Karpas-422 (cell line): ENCODE measurements around the gene TRIM40. TPM values are rescaled to one million over a fixed set of nuclear protein-coding genes. Genes with fewer than 3 reads are reported as not detected.
"Not testable (repeated sequence)": the region's sequence is repeated elsewhere in the genome, so short reads cannot be mapped to it uniquely, and the experiment has no call there.

Experiments
- DNase-seq: peaks from one replicate; pipeline ENCODE4 v3.0.0-alpha.2; 2015
- H2AFZ ChIP-seq: fragments of 200-600 bp; sonication (generic); 2 replicates; pipeline ENCODE4 v1.6.1; 2014; ENCODE audit warnings: antibody characterized with exemption, low read length, mixed read lengths
- H3K27ac ChIP-seq: fragments of 200-600 bp; sonication (generic); 2 replicates; pipeline ENCODE4 v1.5.1; 2014; ENCODE audit warnings: mild to moderate bottlenecking, low read length, moderate library complexity
- H3K27me3 ChIP-seq: fragments of 200-600 bp; sonication (generic); 2 replicates; pipeline ENCODE4 v1.6.1; 2014; ENCODE audit warnings: low read length, mixed read lengths
- H3K36me3 ChIP-seq: fragments of 200-600 bp; sonication (generic); 2 replicates; pipeline ENCODE4 v1.6.1; 2014; ENCODE audit warnings: low read length, mixed read lengths; ENCODE audit not compliant: insufficient read depth
- H3K4me1 ChIP-seq: fragments of 200-600 bp; sonication (generic); 2 replicates; pipeline ENCODE4 v1.6.1; 2014; ENCODE audit warnings: mild to moderate bottlenecking, low read length, mixed read lengths
- H3K4me2 ChIP-seq: fragments of 200-600 bp; sonication (generic); 2 replicates; pipeline ENCODE4 v1.6.1; 2014; ENCODE audit warnings: low read length, low read depth, mild to moderate bottlenecking; ENCODE audit not compliant: poor library complexity, severe bottlenecking
- H3K4me3 ChIP-seq: fragments of 200-600 bp; sonication (generic); 2 replicates; pipeline ENCODE4 v1.5.1; 2014; ENCODE audit warnings: mild to moderate bottlenecking, antibody characterized with exemption, low read length, mixed read lengths
- H3K79me2 ChIP-seq: fragments of 200-600 bp; sonication (generic); 2 replicates; pipeline ENCODE4 v1.6.1; 2014; ENCODE audit warnings: mild to moderate bottlenecking, low read length, mixed read lengths
- H3K9ac ChIP-seq: fragments of 200-600 bp; sonication (generic); 2 replicates; pipeline ENCODE4 v1.6.0; 2014; ENCODE audit warnings: low read length
- H3K9me2 ChIP-seq: fragments of 200-600 bp; sonication (generic), shearing (Covaris generic); replicated peaks from 2 replicates; pipeline ENCODE4 v1.6.0; 2014; ENCODE audit warnings: mild to moderate bottlenecking, low read length, moderate library complexity; ENCODE audit not compliant: insufficient read depth
- H3K9me3 ChIP-seq: fragments of 300-700, 200-600 bp; sonication (generic); 2 replicates; pipeline ENCODE4 v1.6.1; 2014; ENCODE audit warnings: low read length, mixed read lengths
- H4K20me1 ChIP-seq: fragments of 200-600 bp; sonication (generic); 2 replicates; pipeline ENCODE4 v1.6.1; 2014; ENCODE audit warnings: mild to moderate bottlenecking, antibody characterized with exemption, low read length, low read depth; ENCODE audit not compliant: insufficient read depth
- total RNA-seq: library from RNA; depleted of rRNA; stranded (reverse); fragments of >200 nt; shearing (Covaris generic); gene quantifications from 2 replicates; pipeline ENCODE4 v1.2.3, GENCODE V29; 2014; ENCODE audit warnings: low replicate concordance

TRIM40 gene
- total RNA-seq, 1 experiment from 2014 or later, result not detected

DNA sequence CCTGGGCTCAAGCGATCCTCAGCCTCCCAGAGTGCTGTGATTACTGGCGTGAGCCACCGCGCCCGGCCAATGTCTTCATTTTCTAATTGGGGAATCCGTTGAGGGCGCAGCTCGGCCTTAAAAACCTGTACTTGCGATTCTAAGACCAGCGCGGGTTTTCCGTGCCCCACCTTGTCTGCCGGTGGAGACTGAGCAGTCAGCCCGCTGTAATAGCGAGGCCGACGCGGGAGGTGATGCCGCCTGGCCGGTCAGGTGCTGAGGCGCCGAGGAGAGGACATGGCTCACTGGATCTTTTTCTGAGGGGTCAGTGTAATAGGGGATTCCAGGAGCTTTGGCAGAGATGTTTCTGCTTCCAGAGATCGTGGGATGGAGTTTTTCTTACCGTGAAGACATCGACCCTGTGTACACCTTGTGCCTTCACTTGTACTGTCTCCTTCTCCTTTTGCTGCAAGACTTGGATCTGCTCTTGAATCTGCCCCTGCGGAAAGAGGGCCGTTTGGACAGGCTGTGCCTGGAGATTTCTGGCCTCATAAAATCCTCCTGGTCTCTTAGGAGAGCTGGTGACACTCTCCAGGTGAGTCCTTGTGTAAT, 24.6 kb upstream of the TRIM40 start:
- Histone ChIP-seq H3K9me3 (no peaks in the 10 kb centered on the region), H2AFZ (no peak overlapping the region), H3K27me3 (no peaks in the 10 kb centered on the region), H3K4me3 (no peak overlapping the region), H3K4me2 (no peak overlapping the region), H3K9ac (no peak overlapping the region), H3K79me2 (no peaks in the 10 kb centered on the region), H3K27ac (no peak overlapping the region), H3K9me2 (no peaks in the 10 kb centered on the region), H3K4me1 (0 out of 2 replicates have a peak, but pooled peaks cover 4% of the 10 kb centered on the region), H3K36me3 (no peaks in the 10 kb centered on the region), H4K20me1 (no peaks in the 10 kb centered on the region)
- DNase-seq, result no peak

DNA sequence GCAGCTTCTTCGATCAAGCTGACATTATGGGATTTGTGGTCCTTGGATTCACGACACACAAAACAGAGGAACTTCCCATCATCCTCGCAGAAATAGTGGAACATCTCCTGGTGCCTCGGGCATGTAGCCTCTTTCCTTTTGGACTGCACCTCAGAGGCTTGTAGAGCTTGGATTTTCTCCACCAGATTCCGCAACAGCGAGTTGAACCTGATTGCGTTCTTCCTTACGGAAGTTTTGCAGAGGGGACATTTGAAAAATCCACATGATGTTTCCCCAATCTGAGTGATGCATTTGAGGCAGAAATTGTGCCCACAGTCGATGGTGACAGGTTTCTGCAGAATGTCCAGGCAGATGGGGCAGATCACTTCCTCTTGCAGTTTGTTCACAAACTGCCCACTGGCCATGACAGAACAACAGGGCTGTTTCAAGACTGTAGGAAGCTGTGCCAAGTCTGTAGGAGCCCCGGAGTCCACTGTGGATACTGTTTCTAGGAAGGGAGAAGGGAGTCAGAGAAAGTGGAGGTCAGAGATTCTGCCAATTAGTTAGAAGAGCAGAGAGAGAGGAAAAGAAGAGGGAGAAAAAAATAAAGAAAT, 23.4 kb upstream of the TRIM40 start:
- Histone ChIP-seq H3K27ac (no peak overlapping the region), H3K4me1 (0 out of 2 replicates have a peak, but pooled peaks cover 4% of the 10 kb centered on the region), H3K36me3 (no peaks in the 10 kb centered on the region), H3K79me2 (no peaks in the 10 kb centered on the region), H3K4me2 (no peak overlapping the region), H4K20me1 (no peaks in the 10 kb centered on the region), H2AFZ (no peak overlapping the region), H3K9me2 (no peaks in the 10 kb centered on the region), H3K9ac (no peak overlapping the region), H3K9me3 (no peaks in the 10 kb centered on the region), H3K4me3 (no peak overlapping the region), H3K27me3 (no peaks in the 10 kb centered on the region)
- DNase-seq, result no peak

DNA sequence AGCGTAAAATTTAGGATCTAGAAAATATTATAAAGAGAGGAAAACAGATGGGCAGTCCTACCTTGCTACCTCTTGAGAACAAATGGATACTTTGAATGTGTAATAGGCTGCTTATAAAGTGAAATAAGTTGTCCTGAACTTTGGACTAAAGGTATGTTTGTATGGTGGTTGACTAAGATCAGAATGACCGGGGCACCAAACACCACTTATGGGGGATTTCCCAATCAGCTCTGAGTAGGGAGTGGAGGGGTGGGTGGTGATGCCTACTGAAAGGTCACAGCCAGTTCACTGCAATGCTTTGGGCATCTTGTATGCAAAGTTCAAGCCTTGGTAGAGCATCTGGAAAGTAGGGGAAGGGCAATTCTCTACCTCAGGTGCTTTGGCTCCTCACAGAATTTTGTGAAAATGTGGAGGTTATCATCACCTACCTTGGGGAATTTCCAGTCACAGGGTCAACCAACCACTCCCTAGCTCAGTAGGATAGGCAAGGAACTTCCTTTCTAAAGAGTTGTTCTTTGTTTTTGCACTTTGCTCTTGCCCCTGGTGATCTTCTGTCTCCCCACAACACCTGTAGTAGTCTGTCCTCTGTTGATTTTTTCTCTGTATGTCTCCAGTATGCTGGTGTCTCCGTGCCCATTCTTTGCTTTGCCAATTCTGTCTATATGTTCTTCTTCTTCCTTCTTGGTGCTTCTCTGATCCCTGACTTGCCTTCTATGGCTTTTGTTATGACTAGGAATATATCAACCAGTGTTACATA, 22.8 kb upstream of the TRIM40 start, which contains the start of gene TRIM31:
TSS of gene TRIM31 (minus strand) at position 88 of the 757 bp plus-strand sequence. CDS start 285 bp downstream, outside the sequence.
- Histone ChIP-seq H3K4me3 (no peak within 1 kb of the TSS), H3K27ac (no peak within 1 kb of the TSS), H3K79me2 (no peaks in the 10 kb centered on the region), H3K36me3 (no peaks in the 10 kb centered on the region), H4K20me1 (no peaks in the 10 kb centered on the region), H3K9ac (no peak within 1 kb of the TSS), H3K4me1 (0 out of 2 replicates have a peak, but pooled peaks cover 4% of the 10 kb centered on the region), H3K9me3 (no peaks in the 10 kb centered on the region), H3K4me2 (no peak within 1 kb of the TSS), H2AFZ (no peak within 1 kb of the TSS), H3K9me2 (no peaks in the 10 kb centered on the region), H3K27me3 (no peaks in the 10 kb centered on the region)
- DNase-seq, result no peak

DNA sequence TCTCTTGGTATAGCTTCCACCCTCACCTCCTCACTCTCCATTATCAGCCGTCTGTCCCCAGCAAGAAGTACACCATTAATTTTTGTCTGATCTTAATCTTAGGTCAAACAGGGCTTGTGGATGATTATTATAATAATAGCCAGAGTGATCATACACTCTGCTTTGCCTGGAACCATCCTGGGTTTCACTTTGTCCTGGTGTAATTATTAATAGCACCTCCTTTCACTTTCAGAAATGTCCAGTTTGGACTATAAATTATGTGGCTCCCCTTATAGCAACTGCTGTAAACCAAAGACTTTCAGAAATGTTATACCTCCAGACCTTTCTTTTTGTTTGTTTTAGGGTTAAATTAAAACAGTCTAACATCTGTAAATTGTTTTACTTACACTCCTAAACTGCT, 22.1 kb upstream of the TRIM40 start:
- H3K9me3 ChIP-seq, result no peaks in the 10 kb centered on the region
- 0 out of 2 replicates have a peak, but pooled peaks cover 4% of the 10 kb centered on the region for H3K4me1 ChIP-seq
- H2AFZ ChIP-seq, result no peak overlapping the region
- H3K4me2 ChIP-seq, result no peak overlapping the region
- H3K9ac ChIP-seq, result no peak overlapping the region
- H3K27me3 ChIP-seq, result no peaks in the 10 kb centered on the region
- no peaks in the 10 kb centered on the region for H3K36me3 ChIP-seq
- H3K9me2 ChIP-seq, result no peaks in the 10 kb centered on the region
- no peak overlapping the region for H3K27ac ChIP-seq
- no peak overlapping the region for H3K4me3 ChIP-seq
- H4K20me1 ChIP-seq, result no peaks in the 10 kb centered on the region
- H3K79me2 ChIP-seq, result no peaks in the 10 kb centered on the region
- DNase-seq, result no peak

DNA sequence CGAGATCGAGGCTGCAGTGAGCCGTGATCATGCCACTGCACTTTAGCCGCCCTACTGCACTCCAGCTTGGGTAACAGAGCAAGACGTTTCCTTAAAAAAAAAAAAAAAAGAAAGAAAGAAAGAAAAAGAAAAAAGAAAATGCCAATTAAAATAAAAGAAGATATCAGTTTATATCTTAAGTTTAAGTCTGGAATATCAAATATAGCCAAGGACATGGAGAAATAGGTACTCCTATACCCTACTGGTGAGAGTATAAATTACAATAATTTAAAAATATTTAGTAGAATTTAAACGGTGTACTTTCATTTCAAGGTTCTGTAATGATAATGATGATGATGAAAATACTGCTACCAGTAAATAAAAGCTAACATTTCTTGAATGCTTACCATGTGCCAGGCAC, 19.2 kb upstream of the TRIM40 start:
- no peaks in the 10 kb centered on the region for H3K36me3 ChIP-seq
- H3K27ac ChIP-seq, result no peak overlapping the region
- H3K4me3 ChIP-seq, result no peak overlapping the region
- H2AFZ ChIP-seq, result no peak overlapping the region
- no peaks in the 10 kb centered on the region for H3K27me3 ChIP-seq
- H3K79me2 ChIP-seq, result no peaks in the 10 kb centered on the region
- H4K20me1 ChIP-seq, result no peaks in the 10 kb centered on the region
- H3K9me2 ChIP-seq, result no peaks in the 10 kb centered on the region
- H3K9me3 ChIP-seq, result no peaks in the 10 kb centered on the region
- no peak overlapping the region for H3K4me2 ChIP-seq
- no peak overlapping the region for H3K9ac ChIP-seq
- no peak for DNase-seq
- no peaks in the 10 kb centered on the region for H3K4me1 ChIP-seq

DNA sequence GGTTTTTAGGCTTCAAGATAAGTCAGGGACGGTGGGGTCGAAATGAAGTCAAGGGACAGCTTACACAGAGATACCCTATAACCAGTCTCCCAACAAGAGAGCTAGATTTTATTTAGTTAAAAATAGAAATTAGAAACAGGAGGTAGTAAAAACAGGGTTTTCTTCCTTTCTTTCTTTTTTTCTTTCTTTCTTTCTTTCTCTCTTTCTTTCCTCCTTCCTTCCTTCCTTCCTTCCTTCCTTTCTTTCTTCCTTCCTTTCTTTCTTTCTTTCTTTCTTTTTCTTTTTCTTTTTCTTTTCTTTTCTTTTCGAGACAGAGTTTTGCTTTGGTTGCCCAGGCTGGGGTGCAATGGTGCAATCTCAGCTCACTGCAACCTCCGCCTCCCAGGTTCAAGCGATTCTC, 17.2 kb upstream of the TRIM40 start:
- not testable (repeated sequence) for H3K4me3 ChIP-seq, H2AFZ ChIP-seq

DNA sequence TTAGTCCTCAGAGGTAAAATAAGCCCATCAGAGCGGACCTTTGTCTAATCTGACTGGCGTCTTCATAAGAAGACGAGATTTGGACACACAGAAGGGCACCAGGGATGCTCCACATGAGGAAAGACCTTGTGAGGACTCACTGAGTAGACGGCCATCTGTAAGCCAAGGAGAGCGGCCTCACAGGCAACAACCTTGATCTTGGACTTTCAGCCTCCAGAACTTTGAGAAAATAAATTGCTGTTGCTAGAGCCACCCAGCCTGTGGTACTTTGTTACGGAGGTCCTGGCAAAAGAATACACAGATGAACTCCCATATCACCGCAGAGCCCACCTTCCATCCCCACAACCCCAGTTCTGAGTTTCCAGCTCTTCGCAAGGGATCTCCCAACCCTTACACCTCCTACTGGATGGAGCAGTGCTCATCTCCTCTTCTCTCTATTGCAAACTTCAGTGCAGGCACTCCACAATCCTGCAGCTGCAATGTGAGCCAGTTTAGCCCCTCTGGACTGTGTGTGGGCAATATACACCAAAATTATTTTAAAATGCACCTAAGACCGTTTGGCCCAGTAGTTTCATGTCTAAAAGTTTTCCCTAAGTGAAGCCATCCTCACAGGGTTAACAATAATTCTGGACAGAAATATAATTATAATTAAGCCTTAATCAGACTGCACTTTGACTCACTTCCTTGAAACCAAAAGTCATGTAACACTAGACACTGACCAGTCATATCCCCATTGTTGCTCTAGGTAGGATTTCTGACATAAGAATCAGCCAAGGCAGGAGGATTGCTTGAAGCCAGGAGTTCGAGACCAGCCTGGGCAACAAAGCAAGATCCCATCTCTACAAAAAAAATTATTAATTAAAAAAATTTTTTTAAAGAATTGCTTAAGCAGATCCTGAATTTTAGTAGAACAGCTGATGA, 14.2 kb upstream of the TRIM40 start:
- no peaks in the 10 kb centered on the region for H4K20me1 ChIP-seq
- no peaks in the 10 kb centered on the region for H3K79me2 ChIP-seq

More for the DNA sequence above, 17.2 kb upstream of the TRIM40 start:
- not testable (repeated sequence) for H3K9me2 ChIP-seq, H3K79me2 ChIP-seq, H3K9ac ChIP-seq, H3K9me3 ChIP-seq, H3K27me3 ChIP-seq, H3K36me3 ChIP-seq, H3K4me1 ChIP-seq, H4K20me1 ChIP-seq, H3K4me2 ChIP-seq, DNase-seq, H3K27ac ChIP-seq

More for the DNA sequence above, 14.2 kb upstream of the TRIM40 start:
- H3K4me3 ChIP-seq, result no peak overlapping the region
- no peaks in the 10 kb centered on the region for H3K9me3 ChIP-seq
- H3K9me2 ChIP-seq, result no peaks in the 10 kb centered on the region
- no peaks in the 10 kb centered on the region for H3K36me3 ChIP-seq
- DNase-seq, result no peak
- no peaks in the 10 kb centered on the region for H3K4me1 ChIP-seq
- no peaks in the 10 kb centered on the region for H3K27me3 ChIP-seq
- H3K4me2 ChIP-seq, result no peak overlapping the region
- H3K9ac ChIP-seq, result no peak overlapping the region
- no peak overlapping the region for H3K27ac ChIP-seq
- no peak overlapping the region for H2AFZ ChIP-seq
